ENCODE data around the gene SYT7. TPM values are rescaled to one million over a fixed set of nuclear protein-coding genes. Genes with fewer than 3 reads are reported as not detected.

The SYT7 gene
- total RNA-seq, 3 donors from 2014 or later = 0.35 to 0.66 (median 0.38) TPM

DNA sequence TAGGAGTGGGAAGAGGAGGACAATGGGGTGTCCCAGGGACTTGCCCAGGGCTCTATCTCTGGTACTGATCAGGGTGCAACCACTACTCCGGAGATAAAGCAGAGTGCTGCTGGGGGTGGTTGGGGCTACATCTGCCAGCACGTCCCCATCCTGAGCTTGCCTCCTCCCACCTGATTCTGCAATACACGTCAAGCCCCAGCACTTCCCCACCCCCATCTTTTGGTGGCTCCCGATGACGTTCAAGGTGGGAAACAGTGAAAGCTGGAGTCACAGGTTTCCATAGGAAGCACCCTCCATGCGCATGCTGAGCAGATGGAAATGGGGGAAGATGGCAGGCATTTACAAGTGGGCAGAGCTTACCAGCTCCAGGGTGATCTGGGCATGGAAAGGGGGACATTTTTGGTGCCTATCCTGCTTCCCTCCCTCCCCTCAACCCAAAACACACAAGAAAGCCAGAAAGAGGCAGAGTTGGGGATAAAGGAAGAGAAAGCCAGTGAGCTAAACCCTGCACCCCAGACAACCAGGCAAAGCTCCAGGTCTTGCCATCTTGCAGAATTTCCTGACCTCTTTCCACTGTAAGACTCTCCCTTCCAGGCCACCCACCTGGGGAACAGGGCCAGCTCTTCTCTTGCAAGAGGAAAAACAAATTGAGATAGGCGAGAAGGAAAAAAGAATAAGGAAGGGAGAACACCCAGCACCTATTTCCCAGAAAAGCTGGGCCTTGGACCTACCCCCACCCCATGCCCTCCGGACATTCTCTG lies 15.8 kb downstream of the SYT7 start:
- ATAC-seq (no peak), DNase-seq (no peak)
- H3K9me3 Mint-ChIP-seq = no peaks in the 10 kb centered on the region
- H3K4me3 Mint-ChIP-seq = no peak overlapping the region
- H3K4me1 Mint-ChIP-seq (ENCODE audit: low read depth) = no peaks in the 10 kb centered on the region
- H3K27me3 Mint-ChIP-seq (ENCODE audit: low read depth) = peaks cover 64% of the 10 kb centered on the region
- H3K36me3 Mint-ChIP-seq (ENCODE audit: insufficient read depth) = no peaks in the 10 kb centered on the region

DNA sequence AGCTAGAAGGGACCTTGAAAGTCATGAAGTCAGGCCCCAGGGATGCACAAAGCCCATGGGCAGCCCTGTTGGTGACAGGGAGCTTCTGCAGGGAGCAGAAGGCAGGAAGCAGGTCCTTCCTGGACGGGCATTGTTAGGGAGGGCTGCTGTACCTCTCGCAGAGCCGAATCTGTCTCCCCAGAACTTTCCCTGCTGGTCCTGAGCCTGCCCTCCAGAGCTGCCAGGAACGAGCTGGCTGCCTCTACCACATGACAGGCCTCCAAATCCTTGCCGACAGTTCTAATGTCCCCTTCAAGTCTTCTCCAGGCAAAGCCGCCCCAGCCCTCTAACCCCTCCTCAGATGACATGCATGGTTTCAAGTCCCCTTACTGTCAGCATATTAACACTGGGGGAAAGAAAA lies 20.1 kb downstream of the SYT7 start:
- Mint-ChIP-seq H3K9me3 (no peaks in the 10 kb centered on the region), H3K4me3 (no peak overlapping the region), H3K4me1 (ENCODE audit: low read depth) (no peaks in the 10 kb centered on the region), H3K36me3 (ENCODE audit: insufficient read depth) (no peaks in the 10 kb centered on the region), H3K27me3 (ENCODE audit: low read depth) (peaks cover 68% of the 10 kb centered on the region)
- DNase-seq = no peak
- ATAC-seq = no peak

DNA sequence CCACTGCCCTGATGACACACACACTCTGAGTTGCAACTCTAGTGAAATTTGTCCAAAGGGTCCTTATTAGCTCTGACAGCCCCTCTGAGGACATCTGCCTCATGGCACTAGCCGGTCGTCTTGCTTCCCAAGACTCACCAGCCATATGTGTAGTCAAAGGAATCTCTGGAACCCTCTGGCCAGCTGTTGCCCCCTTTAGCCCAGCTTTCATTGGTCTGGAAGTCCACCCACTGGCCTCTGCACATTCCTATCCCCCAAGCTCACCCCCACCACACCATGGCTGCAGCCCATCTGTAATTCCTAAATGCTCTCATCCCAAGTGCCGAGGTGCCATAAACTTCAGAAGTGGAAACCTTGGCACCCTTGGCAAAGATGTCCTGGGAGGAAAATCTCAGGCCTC lies 24.3 kb downstream of the SYT7 start:
- H3K9me3 Mint-ChIP-seq = no peaks in the 10 kb centered on the region
- DNase-seq = no peak
- H3K4me3 Mint-ChIP-seq = no peak overlapping the region
- no peaks in the 10 kb centered on the region for H3K36me3 Mint-ChIP-seq (ENCODE audit: insufficient read depth)
- ATAC-seq = no peak
- peaks cover 70% of the 10 kb centered on the region for H3K27me3 Mint-ChIP-seq (ENCODE audit: low read depth)
- peaks cover 11% of the 10 kb centered on the region for H3K4me1 Mint-ChIP-seq (ENCODE audit: low read depth)

DNA sequence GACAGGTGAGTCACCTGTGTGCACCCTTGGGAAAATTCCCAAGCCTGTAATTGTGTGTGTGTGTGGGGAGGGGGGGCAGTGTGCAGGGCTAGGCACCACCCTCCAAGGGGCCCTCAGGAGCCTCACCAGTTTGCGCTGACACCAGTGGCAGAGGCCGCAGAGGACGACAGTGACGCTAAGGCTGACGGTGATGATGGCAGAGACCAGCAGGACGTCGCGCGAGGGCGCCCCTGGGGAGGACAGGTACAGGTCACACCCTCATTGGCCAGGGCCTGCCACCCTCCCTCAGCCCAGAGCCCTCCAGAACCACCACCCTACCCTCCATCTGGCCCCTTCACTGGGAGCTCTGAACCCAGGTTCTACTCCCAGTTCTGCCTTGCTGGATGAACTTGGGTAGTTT lies 24.9 kb downstream of the SYT7 start:
- H3K4me3 Mint-ChIP-seq = no peak overlapping the region
- H3K36me3 Mint-ChIP-seq (ENCODE audit: insufficient read depth) = no peaks in the 10 kb centered on the region
- ATAC-seq = no peak

DNA sequence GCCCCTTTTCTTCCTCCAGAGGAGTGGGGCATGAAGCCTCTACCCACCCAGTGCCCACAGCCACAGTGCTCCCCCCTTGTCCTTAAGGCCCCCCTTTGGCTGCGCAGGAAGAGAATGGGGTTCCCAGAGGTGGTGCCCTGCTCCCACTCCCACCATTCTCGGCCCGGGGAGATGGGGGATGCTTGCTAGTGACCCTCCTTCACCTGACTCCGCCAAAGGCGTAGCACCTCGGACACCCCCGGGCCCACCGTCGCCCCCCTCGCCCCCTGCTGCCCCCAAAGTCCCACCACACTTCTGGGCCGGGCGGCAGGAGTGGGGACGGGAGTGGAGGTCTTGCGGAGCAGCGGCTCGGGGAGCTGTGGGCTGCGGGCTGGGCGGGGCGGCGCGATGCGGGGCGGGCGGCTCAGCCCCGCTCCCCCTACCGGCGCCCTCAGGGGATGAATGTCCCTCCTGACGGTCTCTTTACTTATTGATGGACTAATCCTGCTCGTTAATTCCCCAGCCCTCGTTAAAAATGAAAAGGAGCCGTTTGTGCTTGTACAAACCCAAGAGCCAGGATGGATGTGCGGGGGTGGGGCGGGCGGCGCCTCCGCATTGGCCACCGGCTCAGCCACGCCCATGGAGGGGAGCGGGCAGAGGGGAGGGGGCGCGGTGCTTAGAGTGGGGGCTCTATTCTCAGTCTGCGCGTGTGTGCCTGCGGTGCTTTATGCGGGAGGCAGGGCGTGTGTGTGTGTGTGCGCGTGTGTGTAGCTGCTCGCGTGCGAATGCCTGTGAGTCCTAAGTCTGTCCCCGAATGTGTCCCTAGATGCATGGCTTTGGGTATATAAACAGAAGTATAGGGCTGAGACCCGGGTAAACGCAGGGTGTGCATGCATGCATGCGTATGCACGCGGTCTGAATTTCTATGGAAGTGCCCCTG lies 25.6 kb downstream of the SYT7 start:
- H3K9me3 Mint-ChIP-seq = no peaks in the 10 kb centered on the region
- no peaks in the 10 kb centered on the region for H3K36me3 Mint-ChIP-seq (ENCODE audit: insufficient read depth)
- H3K4me3 Mint-ChIP-seq = no peak overlapping the region
- peaks cover 73% of the 10 kb centered on the region for H3K27me3 Mint-ChIP-seq (ENCODE audit: low read depth)
- ATAC-seq (peak; percentile 45 to 58), DNase-seq (no peak)
- peaks cover 11% of the 10 kb centered on the region for H3K4me1 Mint-ChIP-seq (ENCODE audit: low read depth)

More for the DNA sequence above, 24.9 kb downstream of the SYT7 start:
- H3K4me1 Mint-ChIP-seq (ENCODE audit: low read depth) = peaks cover 11% of the 10 kb centered on the region
- H3K27me3 Mint-ChIP-seq (ENCODE audit: low read depth) = peaks cover 70% of the 10 kb centered on the region
- DNase-seq = no peak
- no peaks in the 10 kb centered on the region for H3K9me3 Mint-ChIP-seq

DNA sequence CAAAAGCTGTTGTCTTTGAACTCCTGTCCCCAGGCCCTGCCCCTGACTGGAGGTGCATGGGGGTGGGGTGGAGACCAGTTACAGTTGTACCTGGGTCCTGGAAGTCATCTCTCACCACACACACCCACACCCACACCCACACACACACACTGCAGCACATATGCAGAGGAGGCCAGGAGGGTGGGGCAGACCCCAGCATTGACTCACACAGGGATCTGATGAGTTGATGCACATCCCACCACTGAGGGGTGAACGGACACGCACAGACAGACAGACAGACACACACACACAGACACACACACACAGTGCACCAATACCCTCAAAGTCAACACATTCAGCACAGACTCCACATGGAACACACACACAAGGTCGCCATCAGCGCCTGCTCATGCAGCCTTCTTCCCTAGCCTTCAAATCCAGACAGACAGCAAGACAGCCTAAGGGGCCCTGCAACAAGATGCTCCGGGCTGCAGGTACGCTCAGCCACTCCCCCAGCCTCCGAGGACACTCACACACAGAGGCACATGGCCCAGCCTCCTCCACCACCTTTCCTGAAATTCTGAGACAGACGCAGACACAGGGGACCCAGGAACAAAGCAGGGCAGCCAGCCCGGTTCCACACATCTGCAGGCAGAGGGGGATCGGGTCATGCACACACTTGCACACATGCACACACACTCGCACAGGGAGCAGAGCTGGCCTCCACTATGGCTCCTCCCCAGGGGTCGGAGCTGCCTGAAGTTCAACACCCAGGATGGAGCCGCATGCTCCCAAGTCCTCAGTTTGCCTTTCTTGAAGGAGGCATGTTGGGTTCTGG lies 26.5 kb downstream of the SYT7 start:
- DNase-seq = peak; percentile 30
- peak; percentile 20 to 28 for ATAC-seq
- no peaks in the 10 kb centered on the region for H3K36me3 Mint-ChIP-seq (ENCODE audit: insufficient read depth)
- peaks cover 11% of the 10 kb centered on the region for H3K4me1 Mint-ChIP-seq (ENCODE audit: low read depth)
- no peaks in the 10 kb centered on the region for H3K9me3 Mint-ChIP-seq
- no peak overlapping the region for H3K4me3 Mint-ChIP-seq
- peaks cover 69% of the 10 kb centered on the region for H3K27me3 Mint-ChIP-seq (ENCODE audit: low read depth)

DNA sequence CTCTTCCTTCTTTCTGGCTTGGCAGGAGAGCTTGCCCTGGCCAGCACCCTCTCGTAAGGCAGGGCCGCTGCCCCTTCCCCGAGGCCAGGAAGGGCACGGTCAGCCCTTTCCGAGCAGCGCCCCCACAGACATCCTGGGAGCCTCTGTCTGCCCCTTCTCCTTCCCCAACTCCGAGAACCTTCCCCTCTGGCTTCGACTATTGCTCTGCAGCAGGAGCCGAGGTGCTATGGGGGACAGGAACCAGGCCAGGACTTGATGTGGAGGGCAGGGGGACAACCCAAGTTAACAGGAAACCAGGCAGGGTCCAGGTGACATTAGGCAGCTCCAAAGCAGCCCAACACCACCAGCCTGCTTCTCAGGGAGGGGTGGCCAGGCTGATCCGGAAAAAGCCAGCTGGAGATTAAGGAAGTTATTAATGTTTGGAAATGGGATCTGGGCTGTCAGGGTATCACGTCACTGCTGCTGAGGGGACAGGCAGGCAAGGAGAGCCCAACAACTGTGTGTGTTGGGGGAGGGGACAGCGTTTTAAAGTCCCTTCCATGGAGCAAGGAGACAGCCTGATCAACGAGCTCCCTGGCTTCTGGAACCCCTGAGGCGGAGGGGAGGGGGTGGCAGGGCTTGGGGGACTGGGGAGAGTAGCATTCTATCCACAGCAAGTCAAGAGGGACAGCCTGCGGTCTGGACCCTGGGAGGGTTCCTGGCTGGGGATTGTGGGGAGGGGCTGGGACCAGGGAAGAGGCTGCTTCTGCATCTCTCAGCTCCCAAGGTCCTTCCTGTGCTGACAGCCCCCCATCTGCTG lies 27.3 kb downstream of the SYT7 start:
- H3K4me3 Mint-ChIP-seq = no peak overlapping the region
- no peaks in the 10 kb centered on the region for H3K36me3 Mint-ChIP-seq (ENCODE audit: insufficient read depth)
- peaks cover 64% of the 10 kb centered on the region for H3K27me3 Mint-ChIP-seq (ENCODE audit: low read depth)
- H3K4me1 Mint-ChIP-seq (ENCODE audit: low read depth) = peaks cover 11% of the 10 kb centered on the region
- no peak for ATAC-seq
- DNase-seq = no peak
- H3K9me3 Mint-ChIP-seq = no peaks in the 10 kb centered on the region

DNA sequence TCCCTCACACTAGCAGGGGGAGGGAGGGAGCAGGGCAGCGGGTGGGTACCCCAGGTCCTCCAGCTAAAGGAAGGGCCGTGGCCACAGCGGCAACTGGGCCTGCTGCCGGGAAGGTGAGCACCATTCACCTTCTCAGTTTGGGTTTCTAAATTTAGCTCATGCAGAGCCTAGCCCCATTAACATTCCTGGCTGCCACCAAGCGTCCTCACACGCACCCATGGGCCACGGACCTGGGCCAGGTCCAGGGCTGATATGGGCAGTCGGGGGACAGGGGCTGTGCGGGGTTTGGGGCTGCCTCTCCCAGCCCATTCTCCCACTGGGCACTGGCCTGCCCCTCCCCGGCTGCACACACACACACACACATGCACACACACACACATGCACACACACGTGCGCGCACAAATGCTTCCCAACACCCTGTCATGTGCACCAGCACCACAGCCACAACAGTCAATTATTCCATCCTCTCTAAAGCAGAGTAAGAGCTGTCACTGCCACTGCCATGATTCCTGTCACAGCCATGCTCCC lies 28.7 kb downstream of the SYT7 start:
- H3K27me3 Mint-ChIP-seq (ENCODE audit: low read depth) = peaks cover 58% of the 10 kb centered on the region
- peaks cover 11% of the 10 kb centered on the region for H3K4me1 Mint-ChIP-seq (ENCODE audit: low read depth)

DNA sequence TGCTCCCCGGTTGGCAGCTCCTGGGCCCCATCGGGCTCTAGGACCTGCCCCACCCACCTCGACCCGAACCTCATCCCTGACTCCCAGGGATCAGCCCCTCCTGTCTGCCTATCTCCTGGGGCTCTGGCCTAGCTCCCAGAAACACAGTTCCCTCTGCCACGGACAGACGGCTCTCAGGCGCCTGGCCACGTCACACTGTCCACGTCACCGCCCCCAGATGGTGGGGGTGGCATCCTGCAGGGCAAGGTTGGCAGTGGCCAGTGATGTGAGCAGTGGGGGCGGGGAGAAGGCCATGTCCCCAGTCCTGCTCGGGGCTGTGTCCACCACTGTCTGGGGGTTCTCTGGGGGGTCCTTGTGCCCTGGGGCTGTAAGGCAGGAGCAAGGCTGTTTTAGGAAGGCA lies 29.2 kb downstream of the SYT7 start:
- no peak overlapping the region for H3K4me3 Mint-ChIP-seq
- peaks cover 56% of the 10 kb centered on the region for H3K27me3 Mint-ChIP-seq (ENCODE audit: low read depth)
- DNase-seq (no peak), ATAC-seq (no peak)
- H3K4me1 Mint-ChIP-seq (ENCODE audit: low read depth) = peaks cover 11% of the 10 kb centered on the region
- H3K36me3 Mint-ChIP-seq (ENCODE audit: insufficient read depth) = no peaks in the 10 kb centered on the region
- H3K9me3 Mint-ChIP-seq = no peaks in the 10 kb centered on the region

More for the DNA sequence above, 28.7 kb downstream of the SYT7 start:
- Mint-ChIP-seq H3K4me3 (no peak overlapping the region), H3K9me3 (no peaks in the 10 kb centered on the region), H3K36me3 (ENCODE audit: insufficient read depth) (no peaks in the 10 kb centered on the region)
- no peak for DNase-seq
- no peak for ATAC-seq

DNA sequence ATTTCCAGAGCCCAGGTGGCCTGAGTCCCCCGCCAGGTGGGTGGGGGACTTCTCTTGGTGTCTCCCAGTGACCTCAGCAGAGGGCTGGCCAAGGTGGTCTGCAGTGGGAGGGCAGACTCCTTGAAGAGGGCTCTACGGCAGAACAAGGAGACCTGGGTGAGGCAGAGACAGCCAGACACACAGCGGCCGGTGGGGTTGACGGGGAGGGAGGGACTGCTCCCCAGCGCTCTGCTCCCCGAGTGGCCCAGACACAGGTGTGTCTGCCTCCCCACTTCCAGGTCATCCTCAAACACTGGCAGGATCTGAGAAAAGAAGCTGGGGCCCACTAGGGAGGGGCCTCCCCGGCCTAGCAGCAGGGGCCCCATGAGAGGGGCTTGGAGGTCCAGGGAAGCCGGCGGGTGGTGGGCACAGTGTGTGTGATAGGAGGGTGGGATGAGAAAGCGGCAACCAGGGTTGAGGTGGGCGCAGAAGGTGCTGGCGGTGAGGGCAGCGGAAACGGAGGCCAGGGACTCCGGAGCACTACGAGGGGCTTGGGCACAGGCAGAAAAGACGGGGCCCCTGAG lies 30.1 kb downstream of the SYT7 start:
- Mint-ChIP-seq H3K36me3 (ENCODE audit: insufficient read depth) (no peaks in the 10 kb centered on the region), H3K9me3 (no peaks in the 10 kb centered on the region), H3K27me3 (ENCODE audit: low read depth) (peaks cover 48% of the 10 kb centered on the region), H3K4me1 (ENCODE audit: low read depth) (peaks cover 11% of the 10 kb centered on the region), H3K4me3 (no peak overlapping the region)
- no peak for ATAC-seq
- no peak for DNase-seq

DNA sequence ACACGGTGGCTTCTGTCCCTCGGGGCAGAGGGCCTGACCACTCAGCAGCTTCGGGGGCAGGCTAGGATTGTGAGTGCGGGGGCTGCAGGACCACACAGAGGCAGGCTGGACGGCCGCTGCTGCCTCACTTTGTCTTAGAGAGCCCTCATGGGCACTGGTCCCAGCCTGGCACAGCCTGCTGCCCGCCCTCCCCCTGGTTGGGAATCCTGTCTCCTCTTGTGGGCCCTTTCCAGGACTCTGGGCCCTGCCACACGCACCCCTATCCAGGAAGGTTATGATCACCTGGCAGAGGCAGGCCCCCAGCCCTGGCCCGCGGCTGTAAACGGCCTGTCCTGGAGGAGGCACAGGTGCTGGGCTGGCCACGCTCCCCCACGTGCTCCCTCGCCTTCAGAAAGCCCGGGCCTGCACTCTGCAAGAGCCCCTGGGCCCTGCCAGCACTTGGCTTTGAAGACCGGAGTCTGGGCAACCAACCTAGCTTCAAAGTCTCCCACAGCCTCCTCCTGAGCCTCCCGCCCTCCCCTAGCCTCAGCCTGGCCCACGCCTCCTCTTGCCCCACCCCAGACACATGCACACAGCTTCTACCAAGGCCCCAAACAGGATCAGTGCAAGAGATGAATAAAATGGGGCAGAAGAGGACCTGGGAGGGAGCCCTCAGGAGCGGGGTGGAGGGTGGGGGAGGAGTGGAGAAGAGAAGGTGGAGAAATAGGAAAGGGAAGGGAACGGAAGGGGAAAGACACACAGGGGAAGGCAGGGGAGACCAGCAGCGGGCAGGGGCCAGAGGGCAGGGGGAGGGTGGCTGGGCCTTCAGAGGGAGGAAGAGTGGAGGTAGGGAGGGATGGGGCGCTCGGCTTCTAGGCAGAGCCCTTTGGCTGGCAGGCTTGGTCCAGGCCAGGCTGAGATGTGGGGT lies 31.0 kb downstream of the SYT7 start:
- Mint-ChIP-seq H3K4me3 (no peak overlapping the region), H3K27me3 (ENCODE audit: low read depth) (peaks cover 52% of the 10 kb centered on the region), H3K9me3 (no peaks in the 10 kb centered on the region), H3K36me3 (ENCODE audit: insufficient read depth) (no peaks in the 10 kb centered on the region), H3K4me1 (ENCODE audit: low read depth) (peaks cover 9% of the 10 kb centered on the region)
- DNase-seq (no peak), ATAC-seq (no peak)

DNA sequence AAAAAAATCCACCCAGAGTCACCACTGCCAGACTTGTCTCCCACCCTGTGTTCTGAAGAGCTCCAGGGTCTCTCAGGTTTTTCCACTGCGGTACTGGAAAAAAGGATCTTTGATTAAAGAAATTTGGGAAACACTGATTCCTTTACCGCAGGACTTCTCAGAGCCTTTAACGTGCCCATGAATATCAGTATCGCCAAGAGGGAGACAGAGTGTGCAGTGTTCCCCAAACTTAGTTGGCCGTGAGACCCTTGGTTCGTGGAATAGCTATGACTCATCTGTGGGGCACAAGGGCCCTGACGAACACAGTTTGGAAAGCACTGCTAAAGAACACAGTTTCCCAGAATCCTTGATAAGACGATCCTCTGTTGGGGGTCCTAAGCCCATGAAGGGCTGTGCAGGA lies 31.7 kb downstream of the SYT7 start:
- Mint-ChIP-seq H3K4me3 (no peak overlapping the region), H3K27me3 (ENCODE audit: low read depth) (peaks cover 48% of the 10 kb centered on the region), H3K36me3 (ENCODE audit: insufficient read depth) (no peaks in the 10 kb centered on the region), H3K4me1 (ENCODE audit: low read depth) (peaks cover 5% of the 10 kb centered on the region), H3K9me3 (no peaks in the 10 kb centered on the region)
- no peak for ATAC-seq
- no peak for DNase-seq
